Body of pancreas (tissue), 4 donors: ENCODE data around the gene CRTC2. TPM values are rescaled to one million over a fixed set of nuclear protein-coding genes. Genes with fewer than 3 reads are reported as not detected.

ENCODE experiments used
- ATAC-seq: fragments of 150-250 bp; one replicate; pipeline ENCODE4 v1.9.1; 2016
- DNase-seq, 4 donors: peaks; one replicate each; pipeline ENCODE4 v3.0.0-alpha.2; 2019
- H3K27ac ChIP-seq, 4 donors: fragments of 200-600 bp; sonication (generic); 1 replicate in 3 of 4; 2 replicates in 1 of 4; pipeline versions ENCODE4 v1.5.1 to v1.6.1; 2016 to 2019; ENCODE audit warnings: mild to moderate bottlenecking in 1 of 4, mixed read lengths in 1 of 4, moderate library complexity in 1 of 4
- H3K27me3 ChIP-seq, 2 donors: fragments of 200-600 bp; sonication (generic); one replicate each; pipeline ENCODE4 v1.6.0; 2016; ENCODE audit warnings: mild to moderate bottlenecking in 1 of 2
- H3K36me3 ChIP-seq, 2 donors: fragments of 200-600 bp; sonication (generic); replicated peaks in 1 of 2; 2 replicates each; pipeline ENCODE4 v1.5.1; 2016; ENCODE audit warnings: low read depth in 2 of 2; ENCODE audit not compliant: insufficient read depth in 1 of 2
- H3K4me1 ChIP-seq: fragments of 200-600 bp; sonication (generic); one replicate; pipeline ENCODE4 v1.6.0; 2016
- H3K4me3 ChIP-seq, 2 donors: fragments of 200-600 bp; sonication (generic); 1 replicate in 1 of 2; 2 replicates in 1 of 2; pipeline ENCODE4 v1.5.1; 2016 to 2019
- H3K9me3 ChIP-seq, 3 donors: fragments of 200-600 bp; sonication (generic); 1 replicate in 2 of 3; 2 replicates in 1 of 3; pipeline ENCODE4 v1.5.1; 2016
- POLR2A ChIP-seq, 3 donors: fragments of 450-650 bp; IDR thresholded peaks; one replicate each; pipeline ENCODE4 v1.6.1; 2016; ENCODE audit warnings: antibody characterized with exemption in 3 of 3, mild to moderate bottlenecking in 2 of 3
- WGBS, 2 donors: methylation state at CpG; one replicate each; pipeline ENCODE4 v1.1.5; 2017; 5-methylcytosine and 5-hydroxymethylcytosine counted together
- intact Hi-C: fragments of 100-400 bp; cut with DNase I; formaldehyde crosslinking; loops from one replicate; pipeline ENCODE4 v1.15.1; 2023
- microRNA-seq, 2 donors: library from miRNA; unstranded; fragments of <30 nt; microRNA quantifications; one replicate each; pipeline ENCODE4, GENCODE V29; 2016; ENCODE audit warnings: borderline number of aligned reads in 2 of 2, borderline replicate concordance in 2 of 2
- small RNA-seq: library from RNA; depleted of rRNA; stranded (forward); fragments of <200 nt; gene quantifications from one replicate; pipeline ENCODE3, GENCODE V24; 2016
- total RNA-seq, 2 donors: library from RNA; depleted of rRNA; stranded (reverse); fragments of >200 nt; gene quantifications; one replicate each; pipeline ENCODE4 v1.1.0, GENCODE V29; 2016
- TF ChIP-seq, protein P1 (sequence below), 7 experiments: fragments of 450-650 bp in 4 of 7; fragments of 200-600 bp in 3 of 7; sonication (generic) in 3 of 7; IDR thresholded peaks; one replicate each; pipeline ENCODE4 v1.5.1; 2016 to 2019; ENCODE audit warnings: antibody characterized with exemption in 7 of 7

The CRTC2 gene
- total RNA-seq, 2 donors from 2014 or later: 15.2 to 15.8 TPM

GRCh38 chr1:153899509-153899908, 58.9 kb downstream of the CRTC2 start:
- Histone ChIP-seq H3K27ac (no peak overlapping the region), H3K36me3 (no peaks in the 10 kb centered on the region), H3K4me1 (peaks cover 17% of the 10 kb centered on the region), H3K4me3 (no peak overlapping the region), H3K9me3 (no peaks in the 10 kb centered on the region), H3K27me3 (no peaks in the 10 kb centered on the region)
- TF ChIP-seq POLR2A (IDR thresholded peaks at IDR 0.05): no peak
- TF ChIP-seq, protein P1, sequence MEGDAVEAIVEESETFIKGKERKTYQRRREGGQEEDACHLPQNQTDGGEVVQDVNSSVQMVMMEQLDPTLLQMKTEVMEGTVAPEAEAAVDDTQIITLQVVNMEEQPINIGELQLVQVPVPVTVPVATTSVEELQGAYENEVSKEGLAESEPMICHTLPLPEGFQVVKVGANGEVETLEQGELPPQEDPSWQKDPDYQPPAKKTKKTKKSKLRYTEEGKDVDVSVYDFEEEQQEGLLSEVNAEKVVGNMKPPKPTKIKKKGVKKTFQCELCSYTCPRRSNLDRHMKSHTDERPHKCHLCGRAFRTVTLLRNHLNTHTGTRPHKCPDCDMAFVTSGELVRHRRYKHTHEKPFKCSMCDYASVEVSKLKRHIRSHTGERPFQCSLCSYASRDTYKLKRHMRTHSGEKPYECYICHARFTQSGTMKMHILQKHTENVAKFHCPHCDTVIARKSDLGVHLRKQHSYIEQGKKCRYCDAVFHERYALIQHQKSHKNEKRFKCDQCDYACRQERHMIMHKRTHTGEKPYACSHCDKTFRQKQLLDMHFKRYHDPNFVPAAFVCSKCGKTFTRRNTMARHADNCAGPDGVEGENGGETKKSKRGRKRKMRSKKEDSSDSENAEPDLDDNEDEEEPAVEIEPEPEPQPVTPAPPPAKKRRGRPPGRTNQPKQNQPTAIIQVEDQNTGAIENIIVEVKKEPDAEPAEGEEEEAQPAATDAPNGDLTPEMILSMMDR (IDR thresholded peaks at IDR 0.05): no peak
- intact Hi-C loops: no loop called here
- ATAC-seq: no peak
- WGBS, 2 donors: 96% methylated on average over 6 of the region's 6 CpGs
- no peak for DNase-seq

Small RNA genes within 50 kb of the gene (microRNA-seq; reads per million reads assigned to microRNA genes)
- gene MIR6737: 0 reads per million in 2 donors

Small RNA genes within 50 kb of the gene (small RNA-seq; reads per million reads assigned to genes)
- gene MIR6737: not detected

Other genes with a start within 250 kb of the CRTC2 start
- 10 to 100 TPM; 25.4 to 33.3 TPM for gene INTS3, start 230.6 kb downstream of the CRTC2 start, total RNA-seq
- 10 to 100 TPM; 15.0 to 21.1 TPM for gene SLC27A3, start 183.2 kb downstream of the CRTC2 start, total RNA-seq
- gene GATAD2B, start 35.6 kb downstream of the CRTC2 start, total RNA-seq: 10 to 100 TPM in 1 of 2 donors, 1 to 10 TPM in 1; 7.8 to 12.5 TPM
- 10 to 100 TPM; 33.2 to 54.7 TPM for gene DENND4B, start 11.9 kb downstream of the CRTC2 start, total RNA-seq
- 10 to 100 TPM; 30.7 to 35.5 TPM for gene SLC39A1, start 4.9 kb upstream of the CRTC2 start, total RNA-seq
- 10 to 100 TPM in 1 of 2 donors, under 1 TPM in 1; 0.66 to 14.0 TPM for gene CREB3L4, start 9.3 kb upstream of the CRTC2 start, total RNA-seq
- gene JTB, start 19.1 kb upstream of the CRTC2 start, total RNA-seq: 100 to 1,000 TPM; 151 to 177 TPM
- gene RAB13, start 27.7 kb upstream of the CRTC2 start, total RNA-seq: 10 to 100 TPM; 16.2 to 29.6 TPM
- gene RPS27, start 32.1 kb upstream of the CRTC2 start, total RNA-seq: 100 to 1,000 TPM; 538 to 734 TPM
- gene NUP210L, start 196.5 kb upstream of the CRTC2 start, total RNA-seq: not detected
- gene TPM3, start 233.5 kb upstream of the CRTC2 start, total RNA-seq: 100 to 1,000 TPM in 1 of 2 donors, 10 to 100 TPM in 1; 74.2 to 131 TPM
- gene CFAP141, start 247.7 kb upstream of the CRTC2 start, total RNA-seq: not detected